Stimulated activated CD8-positive, alpha-beta memory T cell treated with anti-CD3 and anti-CD28 coated beads, Interleukin-4, amount 100 ng/mL, for 24 hours (primary cell): ENCODE measurements around the gene GAR1.
"Not testable (repeated sequence)": the region's sequence is repeated elsewhere in the genome, so short reads cannot be mapped to it uniquely, and the experiment has no call there.

ENCODE experiments used
- DNase-seq: peaks from one replicate; pipeline ENCODE4 v3.0.0-alpha.2; 2020; ENCODE audit warnings: low read depth

GAR1 gene

GRCh38 chr4:109846395-109847098, 31.0 kb downstream of the GAR1 start:
- no peak for DNase-seq

- no peak for DNase-seq
Measured at GRCh38 chr4:109847896-109848442, 32.4 kb downstream of the GAR1 start, which contains the start of gene LRIT3. Gene LRIT3 (plus strand): TSS chr4:109848107. CDS start chr4:109848202, 95 bp downstream.

GRCh38 chr4:109848501-109848900, 32.9 kb downstream of the GAR1 start:
- no peak for DNase-seq

GRCh38 chr4:109850601-109851000, 35.0 kb downstream of the GAR1 start:
- no peak for DNase-seq

- not testable (repeated sequence) for DNase-seq
Measured at GRCh38 chr4:109859426-109860300, 44.1 kb downstream of the GAR1 start.

GRCh38 chr4:109861271-109861670, 45.7 kb downstream of the GAR1 start:
- no peak for DNase-seq

GRCh38 chr4:109861916-109862511, 46.5 kb downstream of the GAR1 start:
- DNase-seq: no peak

- no peak for DNase-seq
Measured at GRCh38 chr4:109864134-109864533, 48.6 kb downstream of the GAR1 start.

- no peak for DNase-seq
Measured at GRCh38 chr4:109870061-109870460, 54.5 kb downstream of the GAR1 start.

GRCh38 chr4:109872065-109872464, 56.5 kb downstream of the GAR1 start:
- no peak for DNase-seq

- DNase-seq: no peak
Measured at GRCh38 chr4:109872950-109873656, 57.5 kb downstream of the GAR1 start.

GRCh38 chr4:109873791-109874514, 58.4 kb downstream of the GAR1 start:
- no peak for DNase-seq
